Measurements from ENCODE around the gene CRYZL1.
A peak's percentile ranks its signal among the peaks of the same experiment; 100 is the strongest.

The CRYZL1 gene

GRCh38 chr21:33641352-33642026, at the start of gene CRYZL1:
Gene CRYZL1 (minus strand): TSS chr21:33641741. CDS start chr21:33631551, 10,190 bp downstream.
- no peaks in the 10 kb centered on the region for H3K36me3 ChIP-seq (ENCODE audit: control insufficient read depth in 1 of 2, insufficient read depth in 2 of 2, low read length in 2 of 2)
- no peaks in the 10 kb centered on the region for H3K9me3 ChIP-seq (ENCODE audit: control insufficient read depth in 1 of 2, low read length in 2 of 2)
- peaks cover 6 to 11% of the 10 kb centered on the region in 2 donors for H3K4me1 ChIP-seq (ENCODE audit: control insufficient read depth in 1 of 2, insufficient read depth in 2 of 2, low read length in 2 of 2)
- peak within 1 kb of the TSS; percentile 93 to 100 for H3K4me3 ChIP-seq (ENCODE audit: low read depth in 1 of 2, low read length in 2 of 2)
- H3K27ac ChIP-seq (ENCODE audit: low read length): peak within 1 kb of the TSS; percentile 96
- H3K27me3 ChIP-seq (ENCODE audit: low read depth, low read length): no peaks in the 10 kb centered on the region

GRCh38 chr21:33690874-33691273, 49.3 kb upstream of the CRYZL1 start:
- Histone ChIP-seq H3K4me1 (ENCODE audit: control insufficient read depth in 1 of 2, insufficient read depth in 2 of 2, low read length in 2 of 2) (peaks cover 1 to 6% of the 10 kb centered on the region in 2 donors), H3K36me3 (ENCODE audit: control insufficient read depth in 1 of 2, insufficient read depth in 2 of 2, low read length in 2 of 2) (no peaks in the 10 kb centered on the region), H3K9me3 (ENCODE audit: control insufficient read depth in 1 of 2, low read length in 2 of 2) (no peaks in the 10 kb centered on the region), H3K27me3 (ENCODE audit: low read depth, low read length) (no peaks in the 10 kb centered on the region), H3K4me3 (ENCODE audit: low read depth in 1 of 2, low read length in 2 of 2) (no peak overlapping the region), H3K27ac (ENCODE audit: low read length) (no peak overlapping the region)

GRCh38 chr21:33688353-33688752, 46.8 kb upstream of the CRYZL1 start:
- H3K4me3 ChIP-seq (ENCODE audit: low read depth in 1 of 2, low read length in 2 of 2): no peak overlapping the region
- no peaks in the 10 kb centered on the region for H3K36me3 ChIP-seq (ENCODE audit: control insufficient read depth in 1 of 2, insufficient read depth in 2 of 2, low read length in 2 of 2)
- peaks cover 11 to 31% of the 10 kb centered on the region in 2 donors for H3K4me1 ChIP-seq (ENCODE audit: control insufficient read depth in 1 of 2, insufficient read depth in 2 of 2, low read length in 2 of 2)
- no peak overlapping the region for H3K27ac ChIP-seq (ENCODE audit: low read length)
- H3K9me3 ChIP-seq (ENCODE audit: control insufficient read depth in 1 of 2, low read length in 2 of 2): no peaks in the 10 kb centered on the region
- no peaks in the 10 kb centered on the region for H3K27me3 ChIP-seq (ENCODE audit: low read depth, low read length)

- peaks cover 11 to 35% of the 10 kb centered on the region in 2 donors for H3K4me1 ChIP-seq (ENCODE audit: control insufficient read depth in 1 of 2, insufficient read depth in 2 of 2, low read length in 2 of 2)
Observed at GRCh38 chr21:33687634-33688033, 46.1 kb upstream of the CRYZL1 start.

GRCh38 chr21:33686386-33686785, 44.8 kb upstream of the CRYZL1 start:
- Histone ChIP-seq H3K4me3 (ENCODE audit: low read depth in 1 of 2, low read length in 2 of 2) (no peak overlapping the region), H3K27me3 (ENCODE audit: low read depth, low read length) (no peaks in the 10 kb centered on the region), H3K36me3 (ENCODE audit: control insufficient read depth in 1 of 2, insufficient read depth in 2 of 2, low read length in 2 of 2) (no peaks in the 10 kb centered on the region), H3K27ac (ENCODE audit: low read length) (no peak overlapping the region), H3K9me3 (ENCODE audit: control insufficient read depth in 1 of 2, low read length in 2 of 2) (no peaks in the 10 kb centered on the region), H3K4me1 (ENCODE audit: control insufficient read depth in 1 of 2, insufficient read depth in 2 of 2, low read length in 2 of 2) (peaks cover 11 to 35% of the 10 kb centered on the region in 2 donors)

More at GRCh38 chr21:33687634-33688033, 46.1 kb upstream of the CRYZL1 start:
- H3K27ac ChIP-seq (ENCODE audit: low read length): no peak overlapping the region
- H3K4me3 ChIP-seq (ENCODE audit: low read depth in 1 of 2, low read length in 2 of 2): no peak overlapping the region
- no peaks in the 10 kb centered on the region for H3K9me3 ChIP-seq (ENCODE audit: control insufficient read depth in 1 of 2, low read length in 2 of 2)
- H3K36me3 ChIP-seq (ENCODE audit: control insufficient read depth in 1 of 2, insufficient read depth in 2 of 2, low read length in 2 of 2): no peaks in the 10 kb centered on the region
- H3K27me3 ChIP-seq (ENCODE audit: low read depth, low read length): no peaks in the 10 kb centered on the region

DNA sequence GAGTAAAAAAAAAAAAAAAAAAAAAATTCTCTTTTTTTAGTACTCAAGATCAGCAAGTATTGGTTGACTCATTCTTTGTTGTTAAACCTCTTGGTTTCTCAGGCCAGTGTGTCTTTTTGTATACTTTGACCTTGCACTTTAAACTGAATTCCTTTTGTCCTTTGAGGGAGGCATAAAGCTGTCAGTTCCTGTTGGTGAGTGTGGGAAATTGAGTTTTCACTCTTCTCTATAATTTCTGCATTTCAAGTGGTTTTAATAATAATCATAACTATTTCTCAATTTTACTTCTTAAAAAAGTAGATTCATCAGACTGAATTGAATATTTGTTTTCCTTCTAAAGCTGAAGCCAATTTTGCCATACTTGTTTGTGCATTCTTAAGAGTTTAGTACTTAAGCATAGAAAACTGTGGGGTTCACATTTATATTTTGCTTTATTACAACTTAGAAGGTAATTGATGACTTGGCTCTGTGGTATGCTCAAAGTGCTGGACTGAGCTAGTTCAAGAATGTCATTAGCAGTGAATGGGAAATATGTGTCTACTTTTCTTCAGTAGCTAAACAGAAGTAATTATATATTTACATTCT, 44.2 kb upstream of the CRYZL1 start:
- no peaks in the 10 kb centered on the region for H3K9me3 ChIP-seq (ENCODE audit: control insufficient read depth in 1 of 2, low read length in 2 of 2)
- no peak overlapping the region for H3K27ac ChIP-seq (ENCODE audit: low read length)
- no peaks in the 10 kb centered on the region for H3K27me3 ChIP-seq (ENCODE audit: low read depth, low read length)
- H3K4me1 ChIP-seq (ENCODE audit: control insufficient read depth in 1 of 2, insufficient read depth in 2 of 2, low read length in 2 of 2): peaks cover 11 to 35% of the 10 kb centered on the region in 2 donors
- H3K4me3 ChIP-seq (ENCODE audit: low read depth in 1 of 2, low read length in 2 of 2): no peak overlapping the region
- no peaks in the 10 kb centered on the region for H3K36me3 ChIP-seq (ENCODE audit: control insufficient read depth in 1 of 2, insufficient read depth in 2 of 2, low read length in 2 of 2)

GRCh38 chr21:33684923-33685560, 43.5 kb upstream of the CRYZL1 start:
- Histone ChIP-seq H3K9me3 (ENCODE audit: control insufficient read depth in 1 of 2, low read length in 2 of 2) (no peaks in the 10 kb centered on the region), H3K27me3 (ENCODE audit: low read depth, low read length) (no peaks in the 10 kb centered on the region), H3K4me3 (ENCODE audit: low read depth in 1 of 2, low read length in 2 of 2) (no peak overlapping the region), H3K4me1 (ENCODE audit: control insufficient read depth in 1 of 2, insufficient read depth in 2 of 2, low read length in 2 of 2) (peaks cover 11 to 35% of the 10 kb centered on the region in 2 donors), H3K27ac (ENCODE audit: low read length) (no peak overlapping the region), H3K36me3 (ENCODE audit: control insufficient read depth in 1 of 2, insufficient read depth in 2 of 2, low read length in 2 of 2) (no peaks in the 10 kb centered on the region)

DNA sequence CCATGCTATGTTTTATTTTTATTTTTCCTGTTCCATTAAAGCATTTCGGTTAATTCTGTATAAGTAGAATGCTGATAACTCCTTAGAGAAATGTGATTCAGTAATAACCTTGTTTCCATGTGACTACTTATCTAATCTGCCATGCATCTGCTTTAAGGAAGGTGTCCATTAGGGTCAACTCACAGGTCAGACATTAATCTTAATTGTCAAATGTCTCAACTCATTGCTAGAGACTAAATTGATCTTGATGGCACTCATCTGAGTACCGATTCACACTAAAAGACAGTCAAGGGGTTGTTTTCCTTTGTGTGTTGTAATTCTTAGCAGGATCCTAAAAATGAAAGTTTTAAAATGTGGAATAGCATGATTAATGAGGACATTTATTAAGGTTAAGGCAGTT, 42.5 kb upstream of the CRYZL1 start:
- H3K4me3 ChIP-seq (ENCODE audit: low read depth in 1 of 2, low read length in 2 of 2): no peak overlapping the region
- H3K4me1 ChIP-seq (ENCODE audit: control insufficient read depth in 1 of 2, insufficient read depth in 2 of 2, low read length in 2 of 2): peaks cover 11 to 35% of the 10 kb centered on the region in 2 donors
- H3K9me3 ChIP-seq (ENCODE audit: control insufficient read depth in 1 of 2, low read length in 2 of 2): no peaks in the 10 kb centered on the region
- no peak overlapping the region for H3K27ac ChIP-seq (ENCODE audit: low read length)
- H3K36me3 ChIP-seq (ENCODE audit: control insufficient read depth in 1 of 2, insufficient read depth in 2 of 2, low read length in 2 of 2): no peaks in the 10 kb centered on the region
- H3K27me3 ChIP-seq (ENCODE audit: low read depth, low read length): no peaks in the 10 kb centered on the region

DNA sequence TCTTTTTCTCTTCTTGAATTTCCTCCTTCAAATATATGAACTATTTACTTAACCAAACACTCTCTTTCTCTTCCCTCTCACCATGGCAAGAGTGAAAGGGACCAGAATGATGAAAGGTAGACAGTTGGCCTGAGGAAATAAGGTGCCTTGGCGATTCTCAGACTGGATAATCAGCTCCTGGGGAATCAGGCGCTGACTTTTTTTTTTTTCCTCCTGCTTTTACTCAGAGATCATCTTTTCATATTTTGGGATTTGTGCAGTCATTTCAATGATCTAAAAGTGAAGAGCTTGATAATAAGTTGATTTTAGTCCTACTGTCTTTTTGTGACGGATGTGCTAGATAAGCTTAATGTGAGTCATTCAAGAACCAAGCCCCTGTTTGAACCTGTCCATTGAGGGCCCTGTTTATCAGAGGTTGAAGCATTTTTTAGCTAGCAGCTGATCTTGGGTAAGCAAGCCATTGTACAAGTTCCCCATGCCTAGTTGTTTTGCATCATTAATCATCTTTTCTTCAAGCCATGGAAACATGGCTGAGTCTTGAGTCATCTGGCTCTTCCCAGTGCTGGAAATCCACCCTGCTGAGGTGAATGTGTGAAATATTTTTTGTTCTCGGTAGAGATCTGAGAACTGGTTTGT, 41.6 kb upstream of the CRYZL1 start:
- H3K4me3 ChIP-seq (ENCODE audit: low read depth in 1 of 2, low read length in 2 of 2): no peak overlapping the region
- H3K4me1 ChIP-seq (ENCODE audit: control insufficient read depth in 1 of 2, insufficient read depth in 2 of 2, low read length in 2 of 2): peaks cover 11 to 43% of the 10 kb centered on the region in 2 donors
- H3K27ac ChIP-seq (ENCODE audit: low read length): no peak overlapping the region
- H3K9me3 ChIP-seq (ENCODE audit: control insufficient read depth in 1 of 2, low read length in 2 of 2): no peaks in the 10 kb centered on the region
- no peaks in the 10 kb centered on the region for H3K27me3 ChIP-seq (ENCODE audit: low read depth, low read length)
- H3K36me3 ChIP-seq (ENCODE audit: control insufficient read depth in 1 of 2, insufficient read depth in 2 of 2, low read length in 2 of 2): no peaks in the 10 kb centered on the region

DNA sequence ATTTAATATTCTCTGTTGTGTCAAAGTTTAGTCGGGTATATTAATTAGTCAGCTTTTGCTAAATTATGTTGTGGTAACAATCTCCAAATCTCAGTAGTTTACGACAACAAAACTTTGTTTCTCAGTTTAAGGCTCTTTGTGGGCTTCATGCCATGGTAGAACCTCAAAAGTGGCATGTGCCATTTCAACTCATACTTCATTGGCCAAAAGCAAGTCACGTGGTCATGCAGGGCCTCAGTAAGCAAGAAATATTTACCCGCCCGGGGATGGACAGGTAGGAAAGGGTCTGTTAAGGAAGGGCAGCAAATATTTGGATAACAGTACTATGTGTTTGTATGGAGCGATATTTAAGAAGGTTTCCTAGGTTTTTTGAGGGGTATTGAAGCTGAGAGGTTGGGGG, 39.3 kb upstream of the CRYZL1 start:
- no peaks in the 10 kb centered on the region for H3K36me3 ChIP-seq (ENCODE audit: control insufficient read depth in 1 of 2, insufficient read depth in 2 of 2, low read length in 2 of 2)
- H3K4me1 ChIP-seq (ENCODE audit: control insufficient read depth in 1 of 2, insufficient read depth in 2 of 2, low read length in 2 of 2): peaks cover 10 to 37% of the 10 kb centered on the region in 2 donors
- no peaks in the 10 kb centered on the region for H3K27me3 ChIP-seq (ENCODE audit: low read depth, low read length)
- H3K4me3 ChIP-seq (ENCODE audit: low read depth in 1 of 2, low read length in 2 of 2): no peak overlapping the region
- no peak overlapping the region for H3K27ac ChIP-seq (ENCODE audit: low read length)
- no peaks in the 10 kb centered on the region for H3K9me3 ChIP-seq (ENCODE audit: control insufficient read depth in 1 of 2, low read length in 2 of 2)

- H3K36me3 ChIP-seq (ENCODE audit: control insufficient read depth in 1 of 2, insufficient read depth in 2 of 2, low read length in 2 of 2): no peaks in the 10 kb centered on the region
- peaks cover 0 to 8% of the 10 kb centered on the region in 2 donors for H3K4me1 ChIP-seq (ENCODE audit: control insufficient read depth in 1 of 2, insufficient read depth in 2 of 2, low read length in 2 of 2)
- H3K27me3 ChIP-seq (ENCODE audit: low read depth, low read length): no peaks in the 10 kb centered on the region
- no peak overlapping the region for H3K27ac ChIP-seq (ENCODE audit: low read length)
- H3K4me3 ChIP-seq (ENCODE audit: low read depth in 1 of 2, low read length in 2 of 2): no peak overlapping the region
- H3K9me3 ChIP-seq (ENCODE audit: control insufficient read depth in 1 of 2, low read length in 2 of 2): no peaks in the 10 kb centered on the region
Observed at GRCh38 chr21:33677450-33677849, 35.9 kb upstream of the CRYZL1 start.

Data from muscle layer of duodenum (tissue), 2 donors.